ENCODE results near the gene XPO4. TPM values are rescaled to one million over a fixed set of nuclear protein-coding genes. Genes with fewer than 3 reads are reported as not detected.
"Not testable (repeated sequence)": the region's sequence is repeated elsewhere in the genome, so short reads cannot be mapped to it uniquely, and the experiment has no call there.

Gene XPO4
- total and polyA plus RNA-seq, 5 donors from 2014 or later: 4.4 to 26.3 (median 8.1) TPM

DNA sequence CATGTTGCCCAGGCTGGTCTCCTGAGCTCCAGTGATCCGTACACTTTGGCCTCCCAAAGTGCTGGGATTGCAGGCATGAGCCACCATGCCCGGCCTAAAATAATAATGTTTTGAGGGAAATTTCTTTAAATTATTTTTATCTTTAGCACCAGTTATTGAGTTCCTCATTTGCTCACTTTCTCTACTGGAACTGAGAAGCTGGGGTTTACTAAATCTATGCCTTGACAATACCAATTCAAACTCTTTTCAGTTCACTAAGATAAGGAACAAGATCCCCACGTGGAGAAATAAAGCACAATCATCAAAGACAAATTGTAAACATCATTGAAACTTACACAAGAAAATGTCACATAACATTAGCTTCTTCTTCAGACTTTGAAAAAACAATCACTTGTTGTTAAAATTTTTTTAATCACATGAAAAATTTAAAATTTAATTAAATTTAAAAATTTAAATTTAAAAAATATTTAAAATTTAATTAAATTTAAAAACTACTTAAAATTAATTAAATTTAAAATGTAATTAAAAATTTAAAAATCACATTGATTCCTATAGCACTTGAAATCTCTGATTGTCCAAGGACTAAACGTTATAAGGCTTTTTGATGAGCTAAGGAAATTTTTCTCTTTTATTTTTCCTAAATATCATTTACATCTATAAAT is 25.2 kb upstream of the XPO4 start:
- no peak for ATAC-seq (ENCODE audit: low read depth in 2 of 2)
- H3K4me1 Mint-ChIP-seq: no peaks in the 10 kb centered on the region
- H3K27ac ChIP-seq (ENCODE audit: insufficient read depth, low read length, poor library complexity, severe bottlenecking): no peak overlapping the region
- no peaks in the 10 kb centered on the region for H3K36me3 Mint-ChIP-seq
- no peaks in the 10 kb centered on the region for H3K9me3 Mint-ChIP-seq
- H3K36me3 ChIP-seq (ENCODE audit: control insufficient read depth, insufficient read depth, low read length): no peaks in the 10 kb centered on the region
- no peak overlapping the region for H3K27ac Mint-ChIP-seq
- no peaks in the 10 kb centered on the region for H3K27me3 ChIP-seq (ENCODE audit: control insufficient read depth, insufficient read depth, low read length)
- H3K4me3 Mint-ChIP-seq: no peak overlapping the region
- peaks cover 19% of the 10 kb centered on the region for H3K27me3 Mint-ChIP-seq
- H3K4me1 ChIP-seq (ENCODE audit: control insufficient read depth, insufficient read depth, low read length, poor library complexity, severe bottlenecking): no peaks in the 10 kb centered on the region
- DNase-seq: no peak
- no peaks in the 10 kb centered on the region for H3K9me3 ChIP-seq (ENCODE audit: control insufficient read depth in 2 of 2, low read length in 2 of 2)
- H3K4me3 ChIP-seq (ENCODE audit: low read depth, low read length): no peak overlapping the region

DNA sequence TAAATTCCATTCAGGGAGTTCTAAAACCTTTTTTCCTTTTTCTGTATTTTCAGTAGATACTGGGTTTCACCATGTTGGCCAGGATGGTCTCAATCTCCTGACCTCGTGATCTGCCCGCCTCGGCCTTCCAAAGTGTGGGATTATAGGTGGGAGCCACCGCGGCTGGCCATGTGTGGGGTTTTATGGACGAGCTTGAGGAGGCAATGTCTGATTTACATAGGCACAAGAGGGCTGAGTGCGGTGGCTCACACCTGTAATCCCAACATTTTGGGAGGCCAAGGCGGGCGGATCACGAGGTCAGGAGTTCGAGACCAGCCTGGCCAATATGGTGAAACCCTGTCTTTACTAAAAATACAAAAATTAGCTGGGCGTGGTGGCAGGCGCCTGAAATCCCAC is 22.8 kb upstream of the XPO4 start:
- not testable (repeated sequence) for H3K4me3 Mint-ChIP-seq; H3K27ac Mint-ChIP-seq; H3K36me3 ChIP-seq (ENCODE audit: control insufficient read depth, insufficient read depth, low read length); DNase-seq; H3K9me3 ChIP-seq (ENCODE audit: control insufficient read depth in 2 of 2, low read length in 2 of 2); H3K27me3 ChIP-seq (ENCODE audit: control insufficient read depth, insufficient read depth, low read length); H3K4me3 ChIP-seq (ENCODE audit: low read depth, low read length); H3K9me3 Mint-ChIP-seq; ATAC-seq (ENCODE audit: low read depth in 2 of 2); H3K27ac ChIP-seq (ENCODE audit: insufficient read depth, low read length, poor library complexity, severe bottlenecking); H3K36me3 Mint-ChIP-seq; H3K4me1 ChIP-seq (ENCODE audit: control insufficient read depth, insufficient read depth, low read length, poor library complexity, severe bottlenecking); H3K4me1 Mint-ChIP-seq
- peaks cover 23% of the 10 kb centered on the region for H3K27me3 Mint-ChIP-seq

DNA sequence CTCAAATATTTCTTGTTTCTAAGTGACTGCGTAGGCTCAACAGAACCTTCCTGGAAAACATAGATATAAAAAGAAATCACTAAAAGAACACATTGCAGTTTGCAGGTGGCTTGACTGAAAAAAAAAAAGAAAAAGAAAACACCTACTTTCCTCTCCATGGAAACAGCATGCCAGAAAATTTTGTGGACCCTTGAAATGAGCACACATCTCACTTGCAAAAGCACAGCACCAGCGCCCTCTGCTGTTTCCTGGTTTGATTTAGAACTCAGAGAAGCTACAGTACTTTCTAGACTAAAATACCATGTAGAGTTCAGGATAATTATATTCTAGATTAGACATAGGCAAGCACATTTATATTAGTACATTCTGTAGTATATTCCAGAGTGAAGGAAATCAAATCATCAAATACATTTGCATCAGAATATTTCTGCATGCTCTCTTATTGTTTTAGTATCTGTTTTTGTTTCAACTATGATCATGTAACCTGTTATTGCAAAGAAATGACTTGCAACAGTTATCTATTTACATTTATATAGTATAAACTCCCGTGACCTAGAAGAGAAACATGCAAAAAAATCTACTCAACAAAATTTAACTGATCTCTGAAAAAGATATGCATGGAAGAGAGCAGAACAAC is 22.3 kb upstream of the XPO4 start:
- H3K36me3 Mint-ChIP-seq: no peaks in the 10 kb centered on the region
- Histone ChIP-seq H3K27me3 (ENCODE audit: control insufficient read depth, insufficient read depth, low read length) (no peaks in the 10 kb centered on the region), H3K9me3 (ENCODE audit: control insufficient read depth in 2 of 2, low read length in 2 of 2) (no peaks in the 10 kb centered on the region), H3K27ac (ENCODE audit: insufficient read depth, low read length, poor library complexity, severe bottlenecking) (no peak overlapping the region), H3K4me1 (ENCODE audit: control insufficient read depth, insufficient read depth, low read length, poor library complexity, severe bottlenecking) (no peaks in the 10 kb centered on the region), H3K4me3 (ENCODE audit: low read depth, low read length) (no peak overlapping the region), H3K36me3 (ENCODE audit: control insufficient read depth, insufficient read depth, low read length) (no peaks in the 10 kb centered on the region)
- DNase-seq: peak; percentile 49 to 80 (median 61)
- no peak overlapping the region for H3K27ac Mint-ChIP-seq
- no peaks in the 10 kb centered on the region for H3K4me1 Mint-ChIP-seq
- H3K9me3 Mint-ChIP-seq: no peaks in the 10 kb centered on the region
- no peak overlapping the region for H3K4me3 Mint-ChIP-seq
- peak in 1 of 2 donors; percentile 48 for ATAC-seq (ENCODE audit: low read depth in 2 of 2)
- H3K27me3 Mint-ChIP-seq: peaks cover 23% of the 10 kb centered on the region

DNA sequence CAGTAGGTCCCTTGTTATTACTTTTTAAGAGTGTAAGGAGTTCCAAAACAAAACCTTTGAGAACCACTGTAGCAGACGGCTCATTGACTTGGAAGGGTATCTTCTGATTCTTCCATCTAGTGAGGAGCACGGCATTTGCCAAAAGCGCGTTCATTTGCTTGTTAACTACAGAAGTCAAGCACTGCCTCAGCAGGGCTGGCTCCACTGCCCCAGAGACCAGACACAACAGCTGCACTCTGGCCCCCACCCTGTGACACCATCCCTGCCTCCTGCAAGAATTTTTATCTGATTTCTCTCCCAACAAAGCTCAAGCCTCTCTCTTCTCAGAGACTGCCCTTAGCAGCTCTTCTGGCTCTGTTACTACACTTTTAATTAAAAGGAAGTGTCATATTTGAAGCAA is 20.7 kb upstream of the XPO4 start:
- Histone ChIP-seq H3K4me1 (ENCODE audit: control insufficient read depth, insufficient read depth, low read length, poor library complexity, severe bottlenecking) (no peaks in the 10 kb centered on the region), H3K27me3 (ENCODE audit: control insufficient read depth, insufficient read depth, low read length) (no peaks in the 10 kb centered on the region), H3K36me3 (ENCODE audit: control insufficient read depth, insufficient read depth, low read length) (no peaks in the 10 kb centered on the region), H3K9me3 (ENCODE audit: control insufficient read depth in 2 of 2, low read length in 2 of 2) (no peaks in the 10 kb centered on the region), H3K27ac (ENCODE audit: insufficient read depth, low read length, poor library complexity, severe bottlenecking) (no peak overlapping the region), H3K4me3 (ENCODE audit: low read depth, low read length) (no peak overlapping the region)
- ATAC-seq (ENCODE audit: low read depth in 2 of 2) (no peak), DNase-seq (no peak)
- Mint-ChIP-seq H3K9me3 (no peaks in the 10 kb centered on the region), H3K4me1 (no peaks in the 10 kb centered on the region), H3K4me3 (no peak overlapping the region), H3K36me3 (no peaks in the 10 kb centered on the region), H3K27me3 (peaks cover 23% of the 10 kb centered on the region), H3K27ac (peak overlapping the region in 1 of 3 donors; percentile 63)

DNA sequence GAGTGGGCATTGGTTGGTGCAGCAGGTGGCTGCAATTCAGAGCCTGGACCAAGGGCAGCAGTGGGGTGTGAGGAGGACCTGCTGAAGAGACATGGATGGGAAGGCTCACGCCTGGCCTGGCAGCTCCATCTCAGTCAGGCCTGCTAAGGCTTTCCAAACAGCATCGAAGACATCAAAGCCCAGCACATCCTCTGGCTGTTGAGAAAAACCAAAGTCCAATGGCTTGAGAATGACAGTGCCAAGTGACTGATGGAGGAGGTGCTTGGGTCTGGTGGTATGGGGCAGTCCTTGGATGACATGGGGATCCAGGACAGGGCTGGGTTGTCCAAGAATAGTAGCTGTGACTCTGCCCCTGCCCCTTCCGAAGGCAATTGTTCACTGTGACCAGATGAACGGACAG is 19.0 kb upstream of the XPO4 start:
- Mint-ChIP-seq H3K4me3 (no peak overlapping the region), H3K9me3 (no peaks in the 10 kb centered on the region), H3K27me3 (peaks cover 23% of the 10 kb centered on the region), H3K27ac (no peak overlapping the region), H3K4me1 (no peaks in the 10 kb centered on the region), H3K36me3 (no peaks in the 10 kb centered on the region)
- no peaks in the 10 kb centered on the region for H3K9me3 ChIP-seq (ENCODE audit: control insufficient read depth in 2 of 2, low read length in 2 of 2)
- H3K4me1 ChIP-seq (ENCODE audit: control insufficient read depth, insufficient read depth, low read length, poor library complexity, severe bottlenecking): no peaks in the 10 kb centered on the region
- DNase-seq (no peak), ATAC-seq (ENCODE audit: low read depth in 2 of 2) (no peak)
- no peaks in the 10 kb centered on the region for H3K27me3 ChIP-seq (ENCODE audit: control insufficient read depth, insufficient read depth, low read length)
- H3K27ac ChIP-seq (ENCODE audit: insufficient read depth, low read length, poor library complexity, severe bottlenecking): no peak overlapping the region
- no peaks in the 10 kb centered on the region for H3K36me3 ChIP-seq (ENCODE audit: control insufficient read depth, insufficient read depth, low read length)
- no peak overlapping the region for H3K4me3 ChIP-seq (ENCODE audit: low read depth, low read length)

DNA sequence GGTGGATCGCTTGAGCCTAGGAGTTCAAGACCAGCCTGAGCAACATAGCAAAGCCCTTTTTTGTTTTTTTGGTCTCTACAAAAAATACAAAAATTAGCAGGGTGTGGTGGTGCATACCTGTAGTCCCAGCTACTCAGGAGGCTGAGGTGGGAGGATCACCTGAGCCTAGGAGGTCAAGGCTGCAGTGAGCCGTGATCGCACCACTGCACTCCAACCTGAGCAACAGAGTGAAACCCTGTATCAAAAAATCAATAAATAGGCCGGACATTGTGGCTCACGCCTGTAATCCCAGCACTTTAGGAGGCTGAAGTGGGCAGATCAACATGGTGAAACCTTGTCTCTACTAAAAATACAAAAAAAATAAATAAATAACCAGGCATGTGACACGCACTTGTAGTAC is 13.1 kb upstream of the XPO4 start:
- H3K4me1 ChIP-seq (ENCODE audit: control insufficient read depth, insufficient read depth, low read length, poor library complexity, severe bottlenecking); H3K36me3 Mint-ChIP-seq; H3K4me1 Mint-ChIP-seq; DNase-seq; H3K36me3 ChIP-seq (ENCODE audit: control insufficient read depth, insufficient read depth, low read length); H3K4me3 Mint-ChIP-seq; ATAC-seq (ENCODE audit: low read depth in 2 of 2); H3K4me3 ChIP-seq (ENCODE audit: low read depth, low read length); H3K9me3 ChIP-seq (ENCODE audit: control insufficient read depth in 2 of 2, low read length in 2 of 2); H3K27ac Mint-ChIP-seq; H3K27me3 ChIP-seq (ENCODE audit: control insufficient read depth, insufficient read depth, low read length); H3K27ac ChIP-seq (ENCODE audit: insufficient read depth, low read length, poor library complexity, severe bottlenecking); H3K9me3 Mint-ChIP-seq: not testable (repeated sequence)
- H3K27me3 Mint-ChIP-seq: peaks cover 13% of the 10 kb centered on the region

DNA sequence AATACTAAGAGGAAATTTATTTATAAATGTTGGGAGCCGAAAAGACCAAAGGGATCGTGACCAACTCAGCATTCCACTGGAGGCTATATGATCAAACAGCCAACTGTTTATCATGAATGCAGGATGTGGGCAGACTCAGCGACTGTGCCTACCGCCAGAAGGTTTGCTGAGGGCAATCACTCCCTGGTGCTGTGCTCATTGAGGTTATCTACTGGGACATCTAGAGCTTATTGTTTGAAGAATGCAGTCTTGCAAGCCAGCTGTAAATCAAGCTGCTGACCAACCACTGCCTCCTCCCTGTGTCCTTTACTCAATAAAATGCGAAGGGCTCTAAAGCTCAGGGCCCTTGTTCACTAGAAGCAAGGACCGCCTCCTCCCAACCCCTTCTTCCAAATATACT is 8.5 kb upstream of the XPO4 start:
- Mint-ChIP-seq H3K27ac (no peak overlapping the region), H3K9me3 (no peaks in the 10 kb centered on the region), H3K4me3 (no peak overlapping the region), H3K36me3 (no peaks in the 10 kb centered on the region), H3K4me1 (no peaks in the 10 kb centered on the region), H3K27me3 (peaks cover 36% of the 10 kb centered on the region)
- H3K4me1 ChIP-seq (ENCODE audit: control insufficient read depth, insufficient read depth, low read length, poor library complexity, severe bottlenecking): no peaks in the 10 kb centered on the region
- H3K9me3 ChIP-seq (ENCODE audit: control insufficient read depth in 2 of 2, low read length in 2 of 2): no peaks in the 10 kb centered on the region
- H3K36me3 ChIP-seq (ENCODE audit: control insufficient read depth, insufficient read depth, low read length): no peaks in the 10 kb centered on the region
- peaks cover 7% of the 10 kb centered on the region for H3K27me3 ChIP-seq (ENCODE audit: control insufficient read depth, insufficient read depth, low read length)
- H3K27ac ChIP-seq (ENCODE audit: insufficient read depth, low read length, poor library complexity, severe bottlenecking): no peak overlapping the region
- DNase-seq (no peak), ATAC-seq (ENCODE audit: low read depth in 2 of 2) (no peak)
- no peak overlapping the region for H3K4me3 ChIP-seq (ENCODE audit: low read depth, low read length)
